Progenitor cell of endocrine pancreas (in vitro differentiated cells): Measurements from ENCODE around the gene TLR4. TPM values are rescaled to one million over a fixed set of nuclear protein-coding genes. Genes with fewer than 3 reads are reported as not detected.

Experiments
- DNase-seq: peaks from one replicate; pipeline ENCODE4 v3.0.0; 2021; ENCODE audit warnings: low spot score; ENCODE audit not compliant: unreplicated experiment
- H3K27ac Mint-ChIP-seq: 2 replicates; pipeline ENCODE4 v1.8.0; 2021; ENCODE audit warnings: mild to moderate bottlenecking, moderate library complexity, mixed read lengths
- H3K27me3 Mint-ChIP-seq: 2 replicates; pipeline ENCODE4 v1.8.0; 2021; ENCODE audit warnings: mixed read lengths
- H3K36me3 Mint-ChIP-seq: 2 replicates; pipeline ENCODE4 v1.8.0; 2022; ENCODE audit warnings: mixed read lengths; ENCODE audit not compliant: insufficient read depth
- H3K4me1 Mint-ChIP-seq: 2 replicates; pipeline ENCODE4 v1.8.0; 2021; ENCODE audit warnings: low read depth, mixed read lengths
- H3K4me3 Mint-ChIP-seq: 2 replicates; pipeline ENCODE4 v1.8.0; 2021; ENCODE audit warnings: low read depth, mild to moderate bottlenecking, moderate library complexity, mixed read lengths
- H3K9me3 Mint-ChIP-seq: 2 replicates; pipeline ENCODE4 v1.8.0; 2021; ENCODE audit warnings: low read depth, mixed read lengths
- CTCF ChIP-seq: fragments of 200-600 bp; sonication (generic); IDR thresholded peaks from one replicate; pipeline ENCODE4 v1.5.0; 2021; ENCODE audit warnings: antibody characterized with exemption, mild to moderate bottlenecking; ENCODE audit not compliant: unreplicated experiment
- total RNA-seq: library from RNA; stranded (reverse); gene quantifications from 2 replicates; pipeline ENCODE4 v1.2.1, GENCODE V29; 2021

TLR4 gene
- total RNA-seq, 1 donor from 2014 or later: not detected

GRCh38 chr9:117768750-117769395, 64.7 kb downstream of the TLR4 start:
- Mint-ChIP-seq H3K4me1 (no peaks in the 10 kb centered on the region), H3K36me3 (no peaks in the 10 kb centered on the region), H3K27me3 (peaks cover under 1% of the 10 kb centered on the region), H3K9me3 (no peaks in the 10 kb centered on the region), H3K4me3 (no peak overlapping the region), H3K27ac (no peak overlapping the region)
- no peak for DNase-seq
- TF ChIP-seq CTCF: no peak

- H3K36me3 Mint-ChIP-seq: no peaks in the 10 kb centered on the region
- TF ChIP-seq CTCF: no peak
- H3K4me1 Mint-ChIP-seq: no peaks in the 10 kb centered on the region
- H3K9me3 Mint-ChIP-seq: no peaks in the 10 kb centered on the region
- no peak for DNase-seq
- no peak overlapping the region for H3K27ac Mint-ChIP-seq
- H3K4me3 Mint-ChIP-seq: no peak overlapping the region
- peaks cover 6% of the 10 kb centered on the region for H3K27me3 Mint-ChIP-seq
Measured at GRCh38 chr9:117771136-117771535, 66.9 kb downstream of the TLR4 start.

- H3K4me3 Mint-ChIP-seq: no peak overlapping the region
- no peak for DNase-seq
- no peaks in the 10 kb centered on the region for H3K9me3 Mint-ChIP-seq
- no peak for TF ChIP-seq CTCF
- no peak overlapping the region for H3K27ac Mint-ChIP-seq
- no peaks in the 10 kb centered on the region for H3K36me3 Mint-ChIP-seq
- H3K4me1 Mint-ChIP-seq: no peaks in the 10 kb centered on the region
- peaks cover 10% of the 10 kb centered on the region for H3K27me3 Mint-ChIP-seq
Measured at GRCh38 chr9:117772960-117773359, 68.8 kb downstream of the TLR4 start.
